Right lobe of liver (tissue), 6 donors: Measurements from ENCODE around the gene ATP4A. TPM values are rescaled to one million over a fixed set of nuclear protein-coding genes. Genes with fewer than 3 reads are reported as not detected.
A peak's percentile ranks its signal among the peaks of the same experiment; 100 is the strongest.

Source experiments
- ATAC-seq, 4 donors: fragments of 200-7000 bp; cut with Tn5 transposase; one replicate each; pipeline ENCODE4 v1.9.1; 2020; ENCODE audit warnings: mild to moderate bottlenecking in 4 of 4, moderate library complexity in 4 of 4
- DNase-seq, 3 donors: peaks; one replicate each; pipeline ENCODE4 v3.0.0-alpha.2; 2020
- H3K27ac ChIP-seq, 3 donors: fragments of 200-600 bp; one replicate each; pipeline ENCODE4 v1.8.0; 2022
- H3K27me3 ChIP-seq, 2 donors: fragments of 200-600 bp; one replicate each; pipeline ENCODE4 v1.8.0; 2022
- H3K36me3 ChIP-seq, 4 donors: fragments of 200-600 bp; sonication (generic) in 1 of 4; one replicate each; pipeline versions ENCODE4 v1.5.1 to v1.8.0; 2017 to 2022; ENCODE audit warnings: control low read depth in 1 of 4
- H3K4me1 ChIP-seq, 4 donors: fragments of 200-600 bp; sonication (generic) in 1 of 4; one replicate each; pipeline versions ENCODE4 v1.5.1 to v1.8.0; 2017 to 2022; ENCODE audit warnings: control low read depth in 1 of 4
- H3K4me3 ChIP-seq, 3 donors: fragments of 200-600 bp; one replicate each; pipeline ENCODE4 v1.8.0; 2022
- H3K9me3 ChIP-seq, 4 donors: fragments of 200-600 bp; sonication (generic) in 1 of 4; one replicate each; pipeline versions ENCODE4 v1.5.1 to v1.8.0; 2017 to 2022; ENCODE audit warnings: control low read depth in 1 of 4
- CTCF ChIP-seq, 4 donors: fragments of 200-600 bp in 3 of 4; fragments of 450-650 bp in 1 of 4; IDR thresholded peaks; one replicate each; pipeline versions ENCODE4 v1.5.1 to v1.8.0; 2016 to 2022; ENCODE audit warnings: antibody characterized with exemption in 4 of 4, mild to moderate bottlenecking in 2 of 4
- POLR2A ChIP-seq: fragments of 450-650 bp; IDR thresholded peaks from one replicate; pipeline ENCODE4 v1.6.1; 2017; ENCODE audit warnings: antibody characterized with exemption, mild to moderate bottlenecking
- WGBS: methylation state at CpG from one replicate; pipeline ENCODE4 v1.1.6; 2018; ENCODE audit warnings: low coverage, low lambda C conversion rate; ENCODE audit not compliant: insufficient coverage; ENCODE audit errors: missing lambda C conversion rate; 5-methylcytosine and 5-hydroxymethylcytosine counted together
- intact Hi-C, 2 donors: fragments of 100-400 bp; cut with DNase I; formaldehyde crosslinking; loops; one replicate each; pipeline versions ENCODE4 v1.11.2 to v1.14.1; 2022
- total RNA-seq, 6 experiments: library from RNA; depleted of rRNA in 2 of 6; stranded (reverse); fragments of >200 nt in 2 of 6; fragmentation: NEBNext Ultra II Directional in 3 of 6; extraction: Animal tissue kit (Norgen Biotek cat#: 25700) in 3 of 6; gene quantifications; one replicate each; pipeline versions ENCODE4 v1.1.0 to v1.2.4, GENCODE V29; 2016 to 2023
- donor health status: DM: no; HTN: yes; CAD: no.
- donor health status: DM: no; HTN: no; CAD: no.
- donor health status: DM: no; HTN: no; CAD: no.
- donor health status: DM: no; HTN: yes; CAD: no.
- donor health status: DM: no; HTN: yes; CAD: no.

The ATP4A gene
- total RNA-seq, 6 experiments from 2014 or later, result 0.06 TPM; not detected in 5

- no peaks in the 10 kb centered on the region for H3K4me1 ChIP-seq
- TF ChIP-seq POLR2A (no peak), CTCF (IDR thresholded peaks at IDR 0.05) (no peak)
- no peak overlapping the region for H3K4me3 ChIP-seq
- intact Hi-C loops, result no loop called here
- H3K27me3 ChIP-seq, result no peaks in the 10 kb centered on the region
- no peak overlapping the region for H3K27ac ChIP-seq
- H3K9me3 ChIP-seq, result no peaks in the 10 kb centered on the region
- 67% methylated on average over 4 of the region's 6 CpGs for WGBS
- no peaks in the 10 kb centered on the region for H3K36me3 ChIP-seq
- ATAC-seq (no peak), DNase-seq (no peak)
These were observed 45.1 kb downstream of the ATP4A start for GRCh38 chr19:35518313-35518712.

- no peaks in the 10 kb centered on the region for H3K9me3 ChIP-seq
- ATAC-seq, result no peak
These were observed 46.1 kb downstream of the ATP4A start for GRCh38 chr19:35517342-35517741.

DNA sequence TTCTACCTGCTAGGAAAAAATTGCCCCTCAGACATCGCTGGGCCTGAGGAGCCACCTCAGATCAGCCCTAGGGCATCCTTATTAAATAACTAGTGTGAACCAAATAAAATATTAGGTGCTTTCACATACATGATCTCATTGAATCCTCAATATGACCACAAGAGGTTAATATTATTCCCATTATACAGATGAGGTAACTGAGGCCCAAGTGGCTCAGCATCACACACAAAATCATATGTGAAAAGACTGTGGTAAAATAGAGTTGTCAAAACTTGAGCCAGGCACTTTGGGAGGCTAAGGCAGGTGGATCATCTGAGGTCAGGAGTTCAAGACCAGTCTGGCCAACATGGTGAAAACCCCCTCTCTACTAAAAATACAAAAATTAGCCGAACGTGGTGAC lies 47.1 kb downstream of the ATP4A start:
- WGBS, result 83% methylated on average over 3 of the region's 3 CpGs
- no peak overlapping the region for H3K27ac ChIP-seq
- H3K9me3 ChIP-seq, result no peaks in the 10 kb centered on the region
- no peak overlapping the region for H3K4me3 ChIP-seq
- H3K36me3 ChIP-seq, result no peaks in the 10 kb centered on the region
- no peak for DNase-seq
- intact Hi-C loops, result no loop called here
- ATAC-seq, result no peak
- no peak for TF ChIP-seq CTCF (IDR thresholded peaks at IDR 0.05)
- no peak for TF ChIP-seq POLR2A
- no peaks in the 10 kb centered on the region for H3K4me1 ChIP-seq
- H3K27me3 ChIP-seq, result no peaks in the 10 kb centered on the region

More at GRCh38 chr19:35517342-35517741, 46.1 kb downstream of the ATP4A start:
- H3K27me3 ChIP-seq, result no peaks in the 10 kb centered on the region
- no peak for TF ChIP-seq CTCF (IDR thresholded peaks at IDR 0.05)
- TF ChIP-seq POLR2A, result no peak
- H3K4me1 ChIP-seq, result no peaks in the 10 kb centered on the region
- H3K27ac ChIP-seq, result no peak overlapping the region
- WGBS, result 75% methylated on average over 1 of the region's 2 CpGs
- no peak for DNase-seq
- intact Hi-C loops, result no loop called here
- no peak overlapping the region for H3K4me3 ChIP-seq
- H3K36me3 ChIP-seq, result no peaks in the 10 kb centered on the region

DNA sequence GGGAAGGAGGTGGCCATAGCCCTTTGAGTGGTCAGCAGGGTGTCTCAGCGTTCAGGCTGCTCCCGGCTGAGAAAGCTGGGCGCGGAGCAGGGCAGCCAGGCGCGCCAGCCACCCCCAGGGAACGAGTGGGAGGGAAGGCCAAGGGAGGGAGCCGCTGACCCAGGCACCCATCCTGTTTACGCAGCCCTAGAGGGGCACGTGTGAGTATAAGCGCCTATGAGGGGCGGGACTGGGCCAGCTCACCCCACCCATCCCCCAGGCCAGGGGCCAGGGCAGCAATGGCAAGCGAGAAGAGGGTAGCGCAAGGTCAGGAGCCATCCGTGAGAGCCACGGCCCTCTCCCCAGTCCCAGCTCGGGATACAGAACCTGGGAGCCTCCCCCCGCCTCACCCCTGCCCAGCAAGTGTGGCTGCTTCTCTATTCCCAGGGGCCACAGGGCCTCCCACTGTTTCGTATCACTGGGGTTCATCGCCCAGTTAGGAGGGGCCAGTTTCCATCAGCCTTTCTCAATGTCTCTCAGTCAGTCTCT lies 49.1 kb downstream of the ATP4A start:
- intact Hi-C loops, result no loop called here
- DNase-seq (no peak), ATAC-seq (peak in 2 of 4 donors; percentile 17 to 22)
- Histone ChIP-seq H3K27me3 (no peaks in the 10 kb centered on the region), H3K27ac (no peak overlapping the region), H3K4me1 (peaks cover 0 to 10% (median 0%) of the 10 kb centered on the region in 4 donors), H3K9me3 (no peaks in the 10 kb centered on the region), H3K36me3 (no peaks in the 10 kb centered on the region), H3K4me3 (no peak overlapping the region)
- no CpG with 5 or more reads among the region's 20 CpGs for WGBS
- TF ChIP-seq CTCF (IDR thresholded peaks at IDR 0.05) (no peak), POLR2A (no peak)
